ENCODE measurements around the gene LRPAP1. TPM values are rescaled to one million over a fixed set of nuclear protein-coding genes. Genes with fewer than 3 reads are reported as not detected.

The LRPAP1 gene
- total RNA-seq, 1 experiment from 2014 or later, result 90.8 TPM

DNA sequence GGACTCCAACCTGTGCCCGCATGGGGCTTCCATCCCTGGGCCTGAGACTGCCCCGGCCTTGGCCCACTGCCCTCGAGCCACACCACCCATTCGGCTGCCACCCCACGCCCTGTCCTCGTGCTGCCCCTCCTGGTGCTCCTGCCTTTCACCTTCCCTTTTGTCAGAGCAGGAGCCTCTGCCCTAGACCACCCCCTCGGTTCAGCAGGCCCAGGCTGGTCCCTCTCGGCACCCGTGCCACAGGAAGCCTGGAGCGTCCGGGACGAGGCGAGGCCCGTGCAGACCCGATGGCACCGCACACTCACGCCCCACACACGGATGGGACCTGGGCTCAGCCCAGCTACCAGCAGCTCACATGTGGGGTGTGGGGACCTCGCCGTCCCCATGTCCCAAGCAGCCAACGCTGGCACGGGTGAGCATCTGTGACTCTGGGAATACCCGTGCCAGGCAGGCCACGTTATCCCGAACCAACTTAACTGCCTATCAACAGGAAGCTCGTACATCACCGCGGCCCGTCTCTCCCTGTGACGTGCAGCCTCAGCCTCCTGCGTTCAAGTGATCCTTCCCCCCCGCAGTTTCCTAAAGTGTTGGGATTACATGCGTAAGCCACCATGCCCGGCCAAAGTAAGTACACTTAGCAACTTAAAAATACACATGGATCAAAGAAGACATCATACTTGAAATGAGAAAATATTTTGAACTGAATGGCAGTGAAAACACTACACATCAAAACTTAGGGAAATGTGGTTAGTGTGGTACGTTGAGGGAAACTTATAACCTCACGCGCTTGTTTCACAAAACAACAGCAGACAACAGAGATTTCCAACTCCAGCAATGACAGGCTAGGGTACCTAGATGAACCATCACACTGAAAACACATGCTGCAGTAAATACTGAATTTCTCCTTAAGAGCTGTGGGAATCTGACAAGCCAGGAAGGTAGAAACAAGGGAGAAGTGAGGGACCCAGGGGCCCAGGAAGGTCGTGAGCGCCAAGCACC is 29.0 kb downstream of the LRPAP1 start:
- DNase-seq (ENCODE audit: low spot score) (no peak), ATAC-seq (no peak)
- no peaks in the 10 kb centered on the region for H3K9me3 Mint-ChIP-seq
- peaks cover 5% of the 10 kb centered on the region for H3K27me3 Mint-ChIP-seq (ENCODE audit: low read depth)
- CTCF ChIA-PET, result interaction anchor here (1.1 kb wide), 1 partner anchor 22 kb away, joined by 3 read pairs; no protein-coding TSS in a partner anchor
- H3K4me1 Mint-ChIP-seq, result no peaks in the 10 kb centered on the region
- peaks cover 20% of the 10 kb centered on the region for H3K36me3 Mint-ChIP-seq
- POLR2A ChIA-PET, result no interaction called here
- H3K27ac Mint-ChIP-seq, result no peak overlapping the region
- TF ChIP-seq ZNF671 (CRISPR knock-in tag; IDR thresholded peaks at IDR 0.05), result no peak
- TF ChIP-seq, protein P1, sequence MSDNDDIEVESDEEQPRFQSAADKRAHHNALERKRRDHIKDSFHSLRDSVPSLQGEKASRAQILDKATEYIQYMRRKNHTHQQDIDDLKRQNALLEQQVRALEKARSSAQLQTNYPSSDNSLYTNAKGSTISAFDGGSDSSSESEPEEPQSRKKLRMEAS (CRISPR knock-in tag; IDR thresholded peaks at IDR 0.05), result no peak
- TF ChIP-seq, protein P2, sequence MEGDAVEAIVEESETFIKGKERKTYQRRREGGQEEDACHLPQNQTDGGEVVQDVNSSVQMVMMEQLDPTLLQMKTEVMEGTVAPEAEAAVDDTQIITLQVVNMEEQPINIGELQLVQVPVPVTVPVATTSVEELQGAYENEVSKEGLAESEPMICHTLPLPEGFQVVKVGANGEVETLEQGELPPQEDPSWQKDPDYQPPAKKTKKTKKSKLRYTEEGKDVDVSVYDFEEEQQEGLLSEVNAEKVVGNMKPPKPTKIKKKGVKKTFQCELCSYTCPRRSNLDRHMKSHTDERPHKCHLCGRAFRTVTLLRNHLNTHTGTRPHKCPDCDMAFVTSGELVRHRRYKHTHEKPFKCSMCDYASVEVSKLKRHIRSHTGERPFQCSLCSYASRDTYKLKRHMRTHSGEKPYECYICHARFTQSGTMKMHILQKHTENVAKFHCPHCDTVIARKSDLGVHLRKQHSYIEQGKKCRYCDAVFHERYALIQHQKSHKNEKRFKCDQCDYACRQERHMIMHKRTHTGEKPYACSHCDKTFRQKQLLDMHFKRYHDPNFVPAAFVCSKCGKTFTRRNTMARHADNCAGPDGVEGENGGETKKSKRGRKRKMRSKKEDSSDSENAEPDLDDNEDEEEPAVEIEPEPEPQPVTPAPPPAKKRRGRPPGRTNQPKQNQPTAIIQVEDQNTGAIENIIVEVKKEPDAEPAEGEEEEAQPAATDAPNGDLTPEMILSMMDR (IDR thresholded peaks at IDR 0.05), result no peak
- TF ChIP-seq, protein P3, sequence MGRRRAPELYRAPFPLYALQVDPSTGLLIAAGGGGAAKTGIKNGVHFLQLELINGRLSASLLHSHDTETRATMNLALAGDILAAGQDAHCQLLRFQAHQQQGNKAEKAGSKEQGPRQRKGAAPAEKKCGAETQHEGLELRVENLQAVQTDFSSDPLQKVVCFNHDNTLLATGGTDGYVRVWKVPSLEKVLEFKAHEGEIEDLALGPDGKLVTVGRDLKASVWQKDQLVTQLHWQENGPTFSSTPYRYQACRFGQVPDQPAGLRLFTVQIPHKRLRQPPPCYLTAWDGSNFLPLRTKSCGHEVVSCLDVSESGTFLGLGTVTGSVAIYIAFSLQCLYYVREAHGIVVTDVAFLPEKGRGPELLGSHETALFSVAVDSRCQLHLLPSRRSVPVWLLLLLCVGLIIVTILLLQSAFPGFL (CRISPR knock-in tag; IDR thresholded peaks at IDR 0.05; ENCODE audit: borderline replicate concordance), result no peak
- TF ChIP-seq, protein P4, sequence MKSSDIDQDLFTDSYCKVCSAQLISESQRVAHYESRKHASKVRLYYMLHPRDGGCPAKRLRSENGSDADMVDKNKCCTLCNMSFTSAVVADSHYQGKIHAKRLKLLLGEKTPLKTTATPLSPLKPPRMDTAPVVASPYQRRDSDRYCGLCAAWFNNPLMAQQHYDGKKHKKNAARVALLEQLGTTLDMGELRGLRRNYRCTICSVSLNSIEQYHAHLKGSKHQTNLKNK (CRISPR knock-in tag; IDR thresholded peaks at IDR 0.05), result no peak
- TF ChIP-seq RORB (CRISPR knock-in tag; IDR thresholded peaks at IDR 0.05), result no peak
- no peak for TF ChIP-seq CREB1 (CRISPR knock-in tag; IDR thresholded peaks at IDR 0.05)
- H3K4me3 Mint-ChIP-seq, result no peak overlapping the region

DNA sequence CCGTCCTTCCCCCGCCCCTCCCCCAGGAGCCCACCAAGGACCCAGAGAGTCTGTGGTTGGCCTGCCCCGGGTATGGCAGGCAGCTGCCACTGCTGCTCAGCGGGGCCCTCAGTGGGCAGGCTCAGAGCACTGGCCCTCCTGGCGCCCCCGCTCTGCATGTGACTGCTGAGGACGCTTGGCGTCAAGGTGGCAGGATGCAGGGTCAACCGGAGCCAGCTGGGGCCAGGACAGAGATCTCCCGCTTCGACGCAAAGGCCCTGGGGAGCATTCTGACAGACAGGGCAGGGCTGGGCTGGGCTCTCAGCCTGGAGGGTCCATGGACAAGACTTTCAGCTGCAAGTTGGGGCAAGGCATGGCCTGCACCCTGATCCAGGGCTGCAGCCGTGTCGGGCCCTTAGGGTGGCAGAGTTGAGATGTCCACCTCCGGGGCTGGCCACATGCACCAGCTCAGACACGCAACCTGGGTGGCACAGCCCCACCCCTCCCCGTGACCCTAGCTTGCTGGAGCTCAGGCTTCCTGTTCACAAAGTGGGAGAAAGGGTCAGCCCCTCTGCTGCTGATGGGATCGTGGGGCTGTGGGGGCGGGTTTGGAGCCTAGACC is 30.3 kb downstream of the LRPAP1 start:
- CTCF ChIA-PET, result interaction anchor here (0.9 to 1.1 kb wide), 2 partner anchors 12 to 21 kb away, joined by 3 to 11 read pairs; no protein-coding TSS in a partner anchor
- Mint-ChIP-seq H3K4me3 (no peak overlapping the region), H3K9me3 (no peaks in the 10 kb centered on the region), H3K36me3 (peaks cover 9% of the 10 kb centered on the region), H3K27ac (no peak overlapping the region), H3K4me1 (no peaks in the 10 kb centered on the region), H3K27me3 (ENCODE audit: low read depth) (peaks cover 14% of the 10 kb centered on the region)
- POLR2A ChIA-PET, result no interaction called here
- DNase-seq (ENCODE audit: low spot score) (no peak), ATAC-seq (no peak)
- TF ChIP-seq MXD4 (CRISPR knock-in tag; IDR thresholded peaks at IDR 0.05; ENCODE audit: borderline replicate concordance), result no peak
- TF ChIP-seq, protein P5, sequence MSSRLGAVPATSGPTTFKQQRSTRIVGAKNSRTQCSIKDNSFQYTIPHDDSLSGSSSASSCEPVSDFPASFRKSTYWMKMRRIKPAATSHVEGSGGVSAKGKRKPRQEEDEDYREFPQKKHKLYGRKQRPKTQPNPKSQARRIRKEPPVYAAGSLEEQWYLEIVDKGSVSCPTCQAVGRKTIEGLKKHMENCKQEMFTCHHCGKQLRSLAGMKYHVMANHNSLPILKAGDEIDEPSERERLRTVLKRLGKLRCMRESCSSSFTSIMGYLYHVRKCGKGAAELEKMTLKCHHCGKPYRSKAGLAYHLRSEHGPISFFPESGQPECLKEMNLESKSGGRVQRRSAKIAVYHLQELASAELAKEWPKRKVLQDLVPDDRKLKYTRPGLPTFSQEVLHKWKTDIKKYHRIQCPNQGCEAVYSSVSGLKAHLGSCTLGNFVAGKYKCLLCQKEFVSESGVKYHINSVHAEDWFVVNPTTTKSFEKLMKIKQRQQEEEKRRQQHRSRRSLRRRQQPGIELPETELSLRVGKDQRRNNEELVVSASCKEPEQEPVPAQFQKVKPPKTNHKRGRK (CRISPR knock-in tag; IDR thresholded peaks at IDR 0.05; ENCODE audit: borderline replicate concordance), result no peak
- TF ChIP-seq, protein P6, sequence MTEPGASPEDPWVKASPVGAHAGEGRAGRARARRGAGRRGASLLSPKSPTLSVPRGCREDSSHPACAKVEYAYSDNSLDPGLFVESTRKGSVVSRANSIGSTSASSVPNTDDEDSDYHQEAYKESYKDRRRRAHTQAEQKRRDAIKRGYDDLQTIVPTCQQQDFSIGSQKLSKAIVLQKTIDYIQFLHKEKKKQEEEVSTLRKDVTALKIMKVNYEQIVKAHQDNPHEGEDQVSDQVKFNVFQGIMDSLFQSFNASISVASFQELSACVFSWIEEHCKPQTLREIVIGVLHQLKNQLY (CRISPR knock-in tag; IDR thresholded peaks at IDR 0.05), result no peak
- TF ChIP-seq, protein P7, sequence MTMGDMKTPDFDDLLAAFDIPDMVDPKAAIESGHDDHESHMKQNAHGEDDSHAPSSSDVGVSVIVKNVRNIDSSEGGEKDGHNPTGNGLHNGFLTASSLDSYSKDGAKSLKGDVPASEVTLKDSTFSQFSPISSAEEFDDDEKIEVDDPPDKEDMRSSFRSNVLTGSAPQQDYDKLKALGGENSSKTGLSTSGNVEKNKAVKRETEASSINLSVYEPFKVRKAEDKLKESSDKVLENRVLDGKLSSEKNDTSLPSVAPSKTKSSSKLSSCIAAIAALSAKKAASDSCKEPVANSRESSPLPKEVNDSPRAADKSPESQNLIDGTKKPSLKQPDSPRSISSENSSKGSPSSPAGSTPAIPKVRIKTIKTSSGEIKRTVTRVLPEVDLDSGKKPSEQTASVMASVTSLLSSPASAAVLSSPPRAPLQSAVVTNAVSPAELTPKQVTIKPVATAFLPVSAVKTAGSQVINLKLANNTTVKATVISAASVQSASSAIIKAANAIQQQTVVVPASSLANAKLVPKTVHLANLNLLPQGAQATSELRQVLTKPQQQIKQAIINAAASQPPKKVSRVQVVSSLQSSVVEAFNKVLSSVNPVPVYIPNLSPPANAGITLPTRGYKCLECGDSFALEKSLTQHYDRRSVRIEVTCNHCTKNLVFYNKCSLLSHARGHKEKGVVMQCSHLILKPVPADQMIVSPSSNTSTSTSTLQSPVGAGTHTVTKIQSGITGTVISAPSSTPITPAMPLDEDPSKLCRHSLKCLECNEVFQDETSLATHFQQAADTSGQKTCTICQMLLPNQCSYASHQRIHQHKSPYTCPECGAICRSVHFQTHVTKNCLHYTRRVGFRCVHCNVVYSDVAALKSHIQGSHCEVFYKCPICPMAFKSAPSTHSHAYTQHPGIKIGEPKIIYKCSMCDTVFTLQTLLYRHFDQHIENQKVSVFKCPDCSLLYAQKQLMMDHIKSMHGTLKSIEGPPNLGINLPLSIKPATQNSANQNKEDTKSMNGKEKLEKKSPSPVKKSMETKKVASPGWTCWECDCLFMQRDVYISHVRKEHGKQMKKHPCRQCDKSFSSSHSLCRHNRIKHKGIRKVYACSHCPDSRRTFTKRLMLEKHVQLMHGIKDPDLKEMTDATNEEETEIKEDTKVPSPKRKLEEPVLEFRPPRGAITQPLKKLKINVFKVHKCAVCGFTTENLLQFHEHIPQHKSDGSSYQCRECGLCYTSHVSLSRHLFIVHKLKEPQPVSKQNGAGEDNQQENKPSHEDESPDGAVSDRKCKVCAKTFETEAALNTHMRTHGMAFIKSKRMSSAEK (CRISPR knock-in tag; IDR thresholded peaks at IDR 0.05; ENCODE audit: borderline replicate concordance), result no peak
- TF ChIP-seq RORB (CRISPR knock-in tag; IDR thresholded peaks at IDR 0.05), result no peak
- TF ChIP-seq, protein P8, sequence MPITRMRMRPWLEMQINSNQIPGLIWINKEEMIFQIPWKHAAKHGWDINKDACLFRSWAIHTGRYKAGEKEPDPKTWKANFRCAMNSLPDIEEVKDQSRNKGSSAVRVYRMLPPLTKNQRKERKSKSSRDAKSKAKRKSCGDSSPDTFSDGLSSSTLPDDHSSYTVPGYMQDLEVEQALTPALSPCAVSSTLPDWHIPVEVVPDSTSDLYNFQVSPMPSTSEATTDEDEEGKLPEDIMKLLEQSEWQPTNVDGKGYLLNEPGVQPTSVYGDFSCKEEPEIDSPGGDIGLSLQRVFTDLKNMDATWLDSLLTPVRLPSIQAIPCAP (CRISPR knock-in tag; IDR thresholded peaks at IDR 0.05), result no peak
